GM21619 (cell line): Measurements from ENCODE around the gene TMEM169.

Experiments
- ATAC-seq: cut with Tn5 transposase; IDR thresholded peaks from one replicate; pipeline ENCODE4 v1.9.1; 2021; ENCODE audit not compliant: unreplicated experiment

The TMEM169 gene

GRCh38 chr2:216103213-216103612 is 21.5 kb downstream of the TMEM169 start:
- ATAC-seq = no peak

- no peak for ATAC-seq
Measured at GRCh38 chr2:216104691-216105090, 23.0 kb downstream of the TMEM169 start.

- no peak for ATAC-seq
Measured at GRCh38 chr2:216107320-216107719, 25.6 kb downstream of the TMEM169 start.

GRCh38 chr2:216107760-216108159 is 26.0 kb downstream of the TMEM169 start:
- no peak for ATAC-seq

- ATAC-seq = no peak
Measured at GRCh38 chr2:216108310-216108966, 26.7 kb downstream of the TMEM169 start.

DNA sequence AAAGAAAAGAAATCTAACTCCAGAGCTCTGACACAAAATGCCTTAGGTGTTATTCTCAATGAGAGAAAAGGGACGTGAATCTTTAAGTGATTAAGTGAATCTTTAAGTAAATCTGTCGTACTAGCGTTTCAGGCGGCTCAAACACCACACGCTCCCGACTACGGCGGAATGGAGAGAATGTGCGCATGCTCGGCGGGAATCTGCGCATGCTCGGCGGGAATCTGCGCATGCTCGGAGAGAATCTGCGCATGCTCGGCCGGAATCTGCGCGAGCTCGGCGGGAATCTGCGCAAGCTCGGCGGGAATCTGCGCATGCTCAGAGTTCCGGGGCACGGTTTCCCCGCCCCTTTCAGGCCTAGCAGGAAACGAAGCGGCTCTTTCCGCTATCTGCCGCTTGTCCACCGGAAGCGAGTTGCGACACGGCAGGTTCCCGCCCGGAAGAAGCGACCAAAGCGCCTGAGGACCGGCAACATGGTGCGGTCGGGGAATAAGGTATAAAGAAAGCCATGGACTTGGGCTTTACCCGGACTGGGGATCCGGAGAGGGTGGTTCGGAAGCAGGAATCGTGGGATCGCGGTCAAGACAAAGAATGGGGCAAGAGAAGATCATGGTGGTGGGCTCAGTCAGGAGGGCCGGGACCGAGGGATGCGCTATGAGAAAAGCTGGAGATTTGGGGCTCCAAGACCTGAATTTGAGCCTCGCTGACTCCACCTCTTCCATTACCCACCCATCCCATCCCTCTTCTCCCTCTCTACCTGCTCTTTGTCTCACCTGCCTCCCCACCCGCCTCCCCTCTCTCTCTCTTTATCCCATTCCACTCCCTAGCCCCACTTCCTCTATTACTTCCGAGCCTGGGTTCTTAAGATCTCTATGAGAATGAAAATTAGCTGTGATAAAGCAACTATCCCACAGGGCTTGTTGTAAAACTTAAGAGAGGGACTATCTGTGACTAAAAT is 27.5 kb downstream of the TMEM169 start, which contains the start of gene XRCC5:
Gene XRCC5 (plus strand): TSS at position 382 of the 955 bp plus-strand sequence. CDS start 89 bp downstream, at position 471.
- ATAC-seq = peak; percentile 47

DNA sequence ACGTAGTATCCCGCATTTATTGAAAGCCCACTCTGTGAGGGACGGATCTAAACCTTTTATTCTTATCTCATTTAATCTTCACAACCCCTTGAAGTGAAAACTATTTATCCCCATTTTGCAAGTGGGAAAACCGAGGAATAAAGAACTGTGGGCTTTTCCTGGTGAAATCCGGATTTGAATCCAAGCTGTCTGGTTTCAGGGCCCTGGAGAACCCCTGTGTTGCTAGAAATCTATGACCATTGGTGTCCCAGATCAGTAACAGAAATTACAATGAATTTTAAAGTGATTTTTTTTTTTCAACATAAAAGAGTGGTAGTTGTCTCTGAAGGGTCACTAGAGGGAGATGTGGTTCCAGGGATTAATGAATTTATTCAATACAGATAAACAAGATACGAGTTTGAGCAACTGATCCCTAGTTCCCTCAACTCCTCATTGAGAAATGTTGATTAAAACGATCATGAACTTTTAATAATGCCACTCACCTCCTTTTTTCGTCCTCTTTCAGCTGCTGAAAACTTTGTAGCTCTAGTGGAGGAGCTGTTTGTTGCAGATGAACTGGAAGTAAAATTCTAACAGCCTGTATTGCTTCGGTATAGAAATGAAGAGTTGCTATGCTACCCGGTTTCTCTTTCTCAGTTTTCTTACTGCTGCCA is 28.4 kb downstream of the TMEM169 start:
- no peak for ATAC-seq

DNA sequence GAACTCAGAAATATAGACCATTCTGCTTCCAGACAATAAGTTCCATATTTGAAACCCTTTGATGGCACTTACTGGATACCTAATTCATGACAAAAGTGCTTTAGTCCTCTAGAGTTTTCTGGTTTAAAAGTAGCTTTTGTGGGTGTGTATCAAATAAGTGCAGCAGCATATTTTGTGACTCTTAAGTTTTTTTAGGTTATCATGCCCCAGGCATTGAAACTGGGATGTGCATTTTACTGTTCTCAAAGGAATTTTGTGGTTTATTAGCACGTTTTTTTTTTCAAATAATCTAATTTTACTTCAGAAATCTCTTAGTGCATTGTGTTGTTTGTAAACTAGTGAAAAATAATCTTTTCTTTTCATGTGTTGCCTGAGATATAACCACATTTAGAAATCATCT is 28.9 kb downstream of the TMEM169 start:
- ATAC-seq = no peak

DNA sequence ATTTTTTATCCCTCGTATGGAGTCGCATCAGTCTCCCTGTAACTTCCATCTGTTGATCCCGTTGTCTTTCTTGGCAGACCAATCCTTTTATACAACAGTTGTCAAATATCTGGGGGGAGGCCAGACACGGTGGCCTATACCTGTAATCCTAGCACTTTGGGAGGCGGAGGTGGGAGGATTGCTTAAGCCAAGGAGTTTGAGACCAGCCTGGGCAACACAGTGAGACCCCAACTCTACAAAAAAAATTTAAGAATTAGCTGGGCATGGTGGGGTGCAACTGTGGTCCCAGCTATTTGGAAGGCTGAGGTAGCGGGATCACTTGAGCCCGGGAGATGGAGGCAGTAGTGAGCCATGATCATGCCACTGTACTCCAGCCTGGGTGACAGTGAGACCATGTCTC is 29.4 kb downstream of the TMEM169 start:
- no peak for ATAC-seq

DNA sequence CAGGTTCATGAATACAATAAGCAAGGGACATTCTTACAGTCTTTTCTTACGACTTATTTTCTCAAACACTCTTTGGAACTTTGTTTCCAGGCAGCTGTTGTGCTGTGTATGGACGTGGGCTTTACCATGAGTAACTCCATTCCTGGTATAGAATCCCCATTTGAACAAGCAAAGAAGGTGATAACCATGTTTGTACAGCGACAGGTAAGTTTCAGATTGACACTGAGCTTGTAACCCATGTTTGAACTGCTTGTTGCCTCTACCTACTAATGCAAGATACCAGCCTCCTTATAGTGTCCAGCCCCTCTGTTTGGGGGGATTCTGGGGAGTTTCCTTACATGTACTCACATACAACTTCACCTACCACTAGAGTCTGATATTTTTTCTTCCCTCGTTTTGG is 31.2 kb downstream of the TMEM169 start:
- ATAC-seq = no peak

DNA sequence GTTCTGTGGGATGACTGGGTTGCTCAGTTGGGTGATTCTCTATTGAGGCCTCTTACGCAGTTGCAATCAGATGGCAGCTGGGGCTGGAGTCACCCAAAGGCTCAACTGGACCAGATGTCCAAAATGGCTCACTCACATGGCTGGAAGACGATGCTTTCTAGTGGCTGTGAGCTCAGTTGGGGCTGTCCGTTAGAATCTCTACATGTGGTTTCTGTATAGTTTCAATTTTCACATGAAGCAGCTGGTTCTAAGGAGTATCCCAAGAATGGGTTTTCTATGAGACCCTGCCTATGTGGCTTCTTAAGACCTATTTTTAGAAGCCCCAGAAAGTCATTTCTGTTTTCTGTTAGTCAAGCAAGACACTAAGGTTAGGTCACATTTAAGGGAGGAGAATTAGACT is 31.9 kb downstream of the TMEM169 start:
- peak; percentile 68 for ATAC-seq

GRCh38 chr2:216114382-216114713 is 32.6 kb downstream of the TMEM169 start:
- peak; percentile 1 for ATAC-seq

- peak; percentile 39 for ATAC-seq
Measured at GRCh38 chr2:216114714-216115531, 33.2 kb downstream of the TMEM169 start.

DNA sequence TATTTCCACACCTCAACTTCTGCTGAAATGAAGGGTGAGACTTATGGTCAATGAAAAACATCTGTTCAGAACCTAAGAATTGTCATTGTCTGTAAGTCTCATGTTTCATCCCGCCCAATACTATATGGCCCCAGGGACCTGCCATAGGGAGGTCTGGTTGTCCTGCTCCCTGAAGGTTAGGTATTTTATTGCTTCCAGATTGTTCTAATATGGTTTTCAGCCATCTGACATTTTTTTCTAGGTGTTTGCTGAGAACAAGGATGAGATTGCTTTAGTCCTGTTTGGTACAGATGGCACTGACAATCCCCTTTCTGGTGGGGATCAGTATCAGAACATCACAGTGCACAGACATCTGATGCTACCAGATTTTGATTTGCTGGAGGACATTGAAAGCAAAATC is 34.7 kb downstream of the TMEM169 start:
- no peak for ATAC-seq

- ATAC-seq = no peak
Measured at GRCh38 chr2:216117561-216118340, 36.0 kb downstream of the TMEM169 start.

DNA sequence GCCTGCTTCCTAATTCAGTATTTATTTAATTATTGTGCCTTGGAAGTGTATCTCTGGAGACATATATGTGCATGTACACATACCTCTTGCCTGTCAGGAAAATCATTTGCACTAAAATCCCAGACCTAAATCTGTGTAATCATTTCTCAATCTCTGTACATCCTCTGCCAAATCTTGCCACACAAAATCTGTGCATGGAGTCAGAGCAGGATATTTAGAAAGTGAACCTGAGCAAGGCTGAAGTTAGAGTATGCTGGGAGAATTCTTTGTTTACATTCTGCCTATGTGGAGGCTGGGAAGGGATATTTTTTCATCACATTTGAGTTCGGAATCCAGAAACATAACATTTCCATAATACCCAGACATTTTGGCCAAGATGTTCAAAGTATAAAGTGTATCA is 36.8 kb downstream of the TMEM169 start:
- ATAC-seq = no peak

- ATAC-seq = no peak
Measured at GRCh38 chr2:216119146-216119545, 37.4 kb downstream of the TMEM169 start.

DNA sequence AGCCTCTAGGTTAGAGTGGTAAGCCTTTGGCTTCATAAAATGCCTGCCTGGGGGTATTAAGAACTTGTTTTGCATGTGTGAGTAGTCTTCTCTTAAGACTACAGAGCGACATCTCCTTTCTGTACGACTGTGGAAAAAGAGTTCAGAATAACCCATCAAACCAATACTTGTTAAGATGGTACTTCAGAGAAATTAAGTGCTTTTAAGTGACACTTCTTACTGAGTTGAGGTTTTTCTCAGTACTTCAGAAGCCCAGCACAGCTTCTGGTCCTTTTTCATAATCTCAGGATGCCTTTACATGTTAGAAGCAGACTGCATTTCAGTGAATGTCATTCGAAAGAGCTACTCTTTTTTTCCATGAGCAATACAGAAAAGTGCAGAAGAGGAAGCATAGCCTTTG is 38.3 kb downstream of the TMEM169 start:
- no peak for ATAC-seq

- ATAC-seq = no peak
Measured at GRCh38 chr2:216121255-216121654, 39.5 kb downstream of the TMEM169 start.

DNA sequence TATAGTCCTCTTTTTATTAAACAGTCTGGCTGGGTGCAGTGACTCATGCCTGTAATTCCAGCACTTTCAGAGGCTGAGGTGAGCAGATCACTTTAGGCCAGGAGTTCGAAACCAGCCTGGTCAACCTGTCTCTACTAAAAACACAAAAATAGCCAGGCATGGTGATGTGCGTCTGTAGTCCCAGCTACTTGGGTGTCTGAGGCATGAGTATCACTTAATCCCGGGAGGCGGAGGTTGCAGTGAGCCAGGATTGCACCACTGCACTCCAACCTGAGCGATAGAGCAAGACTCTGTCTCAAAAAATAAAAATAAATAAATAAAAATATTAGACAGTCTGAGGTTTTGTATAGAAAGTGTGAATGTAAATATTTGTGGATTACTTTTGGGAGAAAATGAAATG is 45.2 kb downstream of the TMEM169 start:
- ATAC-seq = no peak
